ENCODE data around the gene DVL3.
A peak's percentile ranks its signal among the peaks of the same experiment; 100 is the strongest.

The DVL3 gene

GRCh38 chr3:184175506-184175905 lies 20.3 kb downstream of the DVL3 start:
- FAIRE-seq, result no peak
- no peak for DNase-seq (ENCODE audit: extremely low spot score, insufficient read length, low read depth)

GRCh38 chr3:184175981-184176376 lies 20.8 kb downstream of the DVL3 start:
- no peak for FAIRE-seq
- no peak for DNase-seq (ENCODE audit: extremely low spot score, insufficient read length, low read depth)

- no peak for FAIRE-seq
- no peak for DNase-seq (ENCODE audit: extremely low spot score, insufficient read length, low read depth)
Observed at GRCh38 chr3:184176377-184177330, 21.5 kb downstream of the DVL3 start.

GRCh38 chr3:184177331-184177731 lies 22.2 kb downstream of the DVL3 start:
- DNase-seq (ENCODE audit: extremely low spot score, insufficient read length, low read depth) (no peak), FAIRE-seq (no peak)

- FAIRE-seq (no peak), DNase-seq (ENCODE audit: extremely low spot score, insufficient read length, low read depth) (no peak)
Observed at GRCh38 chr3:184177767-184178306, 22.7 kb downstream of the DVL3 start.

GRCh38 chr3:184178521-184179138 lies 23.5 kb downstream of the DVL3 start:
- no peak for FAIRE-seq

GRCh38 chr3:184180165-184180564 lies 25.0 kb downstream of the DVL3 start:
- no peak for FAIRE-seq
- no peak for DNase-seq (ENCODE audit: extremely low spot score, insufficient read length, low read depth)

More at GRCh38 chr3:184178521-184179138, 23.5 kb downstream of the DVL3 start:
- DNase-seq (ENCODE audit: extremely low spot score, insufficient read length, low read depth), result no peak

- FAIRE-seq (no peak), DNase-seq (ENCODE audit: extremely low spot score, insufficient read length, low read depth) (no peak)
Observed at GRCh38 chr3:184181596-184181995, 26.4 kb downstream of the DVL3 start.

GRCh38 chr3:184183679-184184078 lies 28.5 kb downstream of the DVL3 start:
- FAIRE-seq, result no peak
- no peak for DNase-seq (ENCODE audit: extremely low spot score, insufficient read length, low read depth)

- FAIRE-seq (no peak), DNase-seq (ENCODE audit: extremely low spot score, insufficient read length, low read depth) (no peak)
Observed at GRCh38 chr3:184184546-184185230, 29.5 kb downstream of the DVL3 start.

- FAIRE-seq (peak; percentile 98), DNase-seq (ENCODE audit: extremely low spot score, insufficient read length, low read depth) (peak; percentile 98)
Observed at GRCh38 chr3:184185461-184186183, 30.4 kb downstream of the DVL3 start.

- no peak for DNase-seq (ENCODE audit: extremely low spot score, insufficient read length, low read depth)
- no peak for FAIRE-seq
Observed at GRCh38 chr3:184186184-184186901, 31.2 kb downstream of the DVL3 start, which contains the start of gene ABCF3. ABCF3 (plus strand) TSS chr3:184186199; CDS start chr3:184186208, 9 bp downstream.

- FAIRE-seq (no peak), DNase-seq (ENCODE audit: extremely low spot score, insufficient read length, low read depth) (no peak)
Observed at GRCh38 chr3:184186902-184187207, 31.7 kb downstream of the DVL3 start.

GRCh38 chr3:184188080-184188479 lies 32.9 kb downstream of the DVL3 start:
- no peak for DNase-seq (ENCODE audit: extremely low spot score, insufficient read length, low read depth)
- FAIRE-seq, result no peak

- FAIRE-seq (no peak), DNase-seq (ENCODE audit: extremely low spot score, insufficient read length, low read depth) (no peak)
Observed at GRCh38 chr3:184189421-184189820, 34.2 kb downstream of the DVL3 start.

GRCh38 chr3:184192889-184193288 lies 37.7 kb downstream of the DVL3 start:
- no peak for FAIRE-seq
- DNase-seq (ENCODE audit: extremely low spot score, insufficient read length, low read depth), result no peak

- FAIRE-seq, result no peak
Observed at GRCh38 chr3:184193991-184194539, 38.9 kb downstream of the DVL3 start.

GRCh38 chr3:184196536-184196935 lies 41.4 kb downstream of the DVL3 start:
- FAIRE-seq, result no peak

More at GRCh38 chr3:184193991-184194539, 38.9 kb downstream of the DVL3 start:
- DNase-seq (ENCODE audit: extremely low spot score, insufficient read length, low read depth), result no peak

GRCh38 chr3:184198509-184198908 lies 43.3 kb downstream of the DVL3 start:
- no peak for DNase-seq (ENCODE audit: extremely low spot score, insufficient read length, low read depth)
- FAIRE-seq, result no peak

More at GRCh38 chr3:184196536-184196935, 41.4 kb downstream of the DVL3 start:
- no peak for DNase-seq (ENCODE audit: extremely low spot score, insufficient read length, low read depth)

Measured in GM18507 (cell line).